NCI-H82 (cell line): ENCODE measurements around the gene LRP5.
"Not testable (repeated sequence)": the region's sequence is repeated elsewhere in the genome, so short reads cannot be mapped to it uniquely, and the experiment has no call there.

ENCODE experiments used
- DNase-seq: peaks from one replicate; lab custom pipeline; 2025; lab: John Stamatoyannopoulos, UW

LRP5 gene

DNA sequence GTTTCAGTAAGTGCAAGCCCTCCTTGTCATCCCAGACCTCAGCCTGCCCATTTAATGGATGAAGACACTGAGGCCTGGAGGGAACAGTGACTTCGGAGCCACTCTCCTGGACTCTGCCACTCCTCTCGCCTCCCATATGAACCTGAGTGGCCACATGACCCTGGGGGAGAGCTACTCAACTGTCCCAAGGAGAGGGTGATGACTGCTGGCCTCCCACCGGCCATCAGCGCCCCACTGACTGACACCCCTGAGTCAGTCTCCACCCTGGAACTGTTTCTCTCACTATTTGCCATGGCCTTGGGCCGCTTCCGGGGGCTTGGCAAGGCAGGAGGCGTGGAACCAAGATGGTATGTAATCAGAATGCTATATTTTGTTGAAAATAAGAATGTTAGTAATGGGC lies 17.1 kb downstream of the LRP5 start:
- no peak for DNase-seq

- no peak for DNase-seq
Observed at GRCh38 chr11:68329978-68330699, 17.7 kb downstream of the LRP5 start.

GRCh38 chr11:68330700-68331337 lies 18.4 kb downstream of the LRP5 start:
- DNase-seq: no peak

- DNase-seq: no peak
Observed at GRCh38 chr11:68331338-68331947, 19.1 kb downstream of the LRP5 start.

DNA sequence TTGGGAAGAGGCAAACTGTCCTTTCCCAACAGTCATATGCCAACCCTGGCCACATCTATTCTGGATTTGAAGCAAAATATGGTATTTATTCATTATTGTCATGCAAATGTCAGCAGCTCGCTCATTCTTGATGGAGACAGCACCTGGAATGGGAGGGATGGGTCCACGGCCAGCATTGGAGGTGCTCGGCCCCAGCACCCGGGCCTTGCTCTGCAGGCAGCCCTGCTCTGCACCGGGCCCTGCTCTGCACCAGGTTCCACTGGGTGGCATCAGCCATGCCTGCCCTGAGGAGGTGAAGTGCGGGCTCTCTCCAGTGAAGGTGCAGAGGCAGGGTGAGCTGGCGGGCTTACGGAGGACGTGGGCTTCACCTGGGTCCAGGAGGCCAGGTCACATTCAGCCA lies 19.8 kb downstream of the LRP5 start:
- DNase-seq: no peak

GRCh38 chr11:68333173-68333572 lies 20.8 kb downstream of the LRP5 start:
- DNase-seq: no peak

- no peak for DNase-seq
Observed at GRCh38 chr11:68334923-68335322, 22.5 kb downstream of the LRP5 start.

GRCh38 chr11:68335683-68336082 lies 23.3 kb downstream of the LRP5 start:
- no peak for DNase-seq

DNA sequence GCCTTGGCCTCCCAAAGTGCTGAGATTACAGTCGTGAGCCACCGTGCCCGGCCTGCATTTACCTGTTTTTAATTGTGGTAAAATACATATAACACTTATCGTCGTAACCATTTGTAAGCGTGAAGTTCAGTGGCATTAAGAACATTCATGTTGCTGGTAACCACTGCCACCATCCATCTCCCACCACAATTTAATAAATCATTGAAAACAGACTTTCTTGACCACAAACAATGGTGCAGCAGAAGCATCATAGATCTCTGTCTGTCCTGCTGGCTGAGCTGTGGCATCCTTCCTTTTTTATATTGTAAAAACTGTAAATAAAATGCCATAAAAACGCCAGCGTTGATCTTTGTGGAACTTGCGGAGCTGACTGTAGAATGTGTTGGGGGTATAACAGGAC lies 24.3 kb downstream of the LRP5 start:
- no peak for DNase-seq

DNA sequence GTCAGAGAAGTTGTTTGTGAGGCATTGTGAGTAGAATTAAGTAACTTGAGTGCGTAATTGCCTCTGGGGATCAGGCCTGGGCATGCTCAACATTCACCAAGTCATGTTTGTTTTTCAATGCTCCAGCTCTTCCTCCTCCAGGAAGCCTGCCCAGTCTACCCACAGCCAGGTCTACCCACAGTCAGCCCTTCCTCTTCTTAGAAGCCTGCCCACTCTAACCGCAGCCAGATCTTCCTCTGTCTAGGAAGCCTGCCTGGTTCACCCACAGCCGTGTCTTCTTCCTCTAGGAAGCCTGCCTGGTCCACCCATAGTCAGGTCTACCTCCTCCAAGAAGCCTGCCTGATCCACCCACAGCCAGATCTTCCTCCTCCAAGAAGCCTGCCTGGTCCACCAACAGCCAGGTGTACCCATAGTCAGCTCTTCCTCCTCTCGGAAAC lies 25.0 kb downstream of the LRP5 start:
- no peak for DNase-seq

- DNase-seq: no peak
Observed at GRCh38 chr11:68338051-68338780, 25.8 kb downstream of the LRP5 start.

- DNase-seq: no peak
Observed at GRCh38 chr11:68340003-68340767, 27.8 kb downstream of the LRP5 start.

GRCh38 chr11:68340784-68341556 lies 28.6 kb downstream of the LRP5 start:
- no peak for DNase-seq

GRCh38 chr11:68341557-68342458 lies 29.4 kb downstream of the LRP5 start:
- DNase-seq: no peak

GRCh38 chr11:68342459-68343158 lies 30.2 kb downstream of the LRP5 start:
- no peak for DNase-seq

GRCh38 chr11:68343761-68344256 lies 31.4 kb downstream of the LRP5 start:
- no peak for DNase-seq

GRCh38 chr11:68344821-68345220 lies 32.4 kb downstream of the LRP5 start:
- DNase-seq: not testable (repeated sequence)

GRCh38 chr11:68345776-68346461 lies 33.5 kb downstream of the LRP5 start:
- no peak for DNase-seq

DNA sequence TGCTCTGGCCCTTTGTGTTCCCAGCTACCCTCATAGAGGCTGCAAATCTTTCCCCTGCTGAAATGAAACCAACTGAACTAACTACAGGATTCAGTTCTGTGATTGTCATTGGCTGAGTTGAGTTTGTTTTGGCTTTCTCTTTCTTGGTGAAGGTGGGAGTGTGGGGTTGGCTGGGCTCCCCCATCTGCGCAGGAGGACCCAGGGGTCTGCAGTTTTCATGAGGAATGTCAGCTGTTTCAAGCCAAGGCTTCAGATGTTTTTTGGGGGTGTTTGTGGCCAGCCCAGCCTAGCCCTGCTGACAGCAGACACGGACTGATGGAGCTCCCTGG lies 34.0 kb downstream of the LRP5 start:
- no peak for DNase-seq
